NB4 (cell line): ENCODE data around the gene CD1D.

ENCODE experiments used
- DNase-seq: peaks from one replicate; pipeline ENCODE4 v3.0.0; 2010; ENCODE audit warnings: low read depth
- H3K4me3 ChIP-seq: one replicate; pipeline ENCODE4 v1.5.1; 2011; ENCODE audit warnings: mild to moderate bottlenecking, low read depth, low read length, moderate library complexity
- CTCF ChIP-seq: IDR thresholded peaks from one replicate; pipeline ENCODE4 v1.5.1; 2012; ENCODE audit warnings: low read depth, low read length
- MYC ChIP-seq: IDR thresholded peaks from 2 replicates; pipeline ENCODE4 v1.6.1; 2011; ENCODE audit warnings: low read depth, low read length
- POLR2A ChIP-seq: IDR thresholded peaks from 2 replicates; pipeline ENCODE4 v1.6.1; 2011; ENCODE audit warnings: mild to moderate bottlenecking; ENCODE audit not compliant: insufficient read length; ENCODE audit errors: extremely low read depth
- TF ChIP-seq, protein P1 (sequence below): IDR thresholded peaks from 2 replicates; pipeline ENCODE4 v1.6.1; 2011; ENCODE audit warnings: low read depth, low read length

CD1D gene

GRCh38 chr1:158179301-158180041, 1.2 kb upstream of the CD1D start:
- no peak overlapping the region for H3K4me3 ChIP-seq
- peak; percentile 40 for DNase-seq
- TF ChIP-seq MYC (no peak), CTCF (no peak), POLR2A (no peak)
- TF ChIP-seq, protein P1, sequence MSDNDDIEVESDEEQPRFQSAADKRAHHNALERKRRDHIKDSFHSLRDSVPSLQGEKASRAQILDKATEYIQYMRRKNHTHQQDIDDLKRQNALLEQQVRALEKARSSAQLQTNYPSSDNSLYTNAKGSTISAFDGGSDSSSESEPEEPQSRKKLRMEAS = no peak

GRCh38 chr1:158181577-158181922, 855 bp downstream of the CD1D start:
- DNase-seq = no peak
- H3K4me3 ChIP-seq = peak overlapping the region; percentile 57
- TF ChIP-seq MYC = no peak
- TF ChIP-seq, protein P1 = no peak
- no peak for TF ChIP-seq POLR2A
- TF ChIP-seq CTCF = no peak

DNA sequence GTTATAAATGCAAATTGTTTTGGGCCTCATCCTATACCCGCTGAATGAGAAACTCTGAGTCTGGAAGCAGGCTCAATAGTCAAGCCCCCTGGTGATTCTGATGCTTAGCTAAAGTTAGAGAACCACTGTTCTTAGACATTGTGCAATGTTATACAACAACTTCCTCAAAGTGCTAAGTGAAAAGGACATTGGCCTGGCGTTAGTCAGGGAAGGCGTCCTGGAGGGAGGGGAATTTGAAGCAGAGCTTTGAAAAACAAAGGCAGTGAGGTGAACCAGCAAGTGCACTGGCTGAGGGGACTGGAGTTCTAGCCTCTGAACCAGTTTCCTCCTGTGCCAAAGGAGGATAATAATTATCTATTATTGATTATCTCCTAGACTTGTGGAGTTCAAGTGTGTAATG, 5.1 kb downstream of the CD1D start:
- no peak overlapping the region for H3K4me3 ChIP-seq
- TF ChIP-seq CTCF (no peak), POLR2A (no peak), MYC (no peak)
- TF ChIP-seq, protein P1 = no peak
- DNase-seq = peak; percentile 84

- no peak for DNase-seq
- TF ChIP-seq POLR2A (no peak), MYC (no peak), CTCF (no peak)
- TF ChIP-seq, protein P1 = no peak
- H3K4me3 ChIP-seq = no peak overlapping the region
These were observed 5.5 kb downstream of the CD1D start for GRCh38 chr1:158186180-158186579.

DNA sequence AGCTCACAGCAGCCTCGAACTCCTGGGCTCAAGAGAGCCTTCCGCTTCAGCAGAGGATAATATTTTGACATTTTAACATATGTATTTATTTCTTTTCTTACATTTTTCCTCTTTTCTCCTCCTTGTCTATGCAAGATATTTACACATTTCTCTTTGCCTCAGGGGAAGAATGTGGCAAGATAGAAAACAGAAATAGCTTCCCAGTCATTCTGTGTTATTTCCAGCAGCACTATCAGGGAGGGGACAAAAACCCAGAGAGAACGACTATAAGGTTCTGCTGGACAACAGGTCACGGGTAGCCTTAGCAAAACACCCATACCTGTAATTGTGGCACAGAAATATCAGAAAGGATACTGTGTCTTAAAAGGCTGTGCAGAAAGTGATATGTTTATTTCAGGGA, 7.9 kb downstream of the CD1D start:
- H3K4me3 ChIP-seq = no peak overlapping the region
- DNase-seq = no peak
- no peak for TF ChIP-seq POLR2A
- TF ChIP-seq CTCF = no peak
- TF ChIP-seq MYC = no peak
- TF ChIP-seq, protein P1 = no peak

DNA sequence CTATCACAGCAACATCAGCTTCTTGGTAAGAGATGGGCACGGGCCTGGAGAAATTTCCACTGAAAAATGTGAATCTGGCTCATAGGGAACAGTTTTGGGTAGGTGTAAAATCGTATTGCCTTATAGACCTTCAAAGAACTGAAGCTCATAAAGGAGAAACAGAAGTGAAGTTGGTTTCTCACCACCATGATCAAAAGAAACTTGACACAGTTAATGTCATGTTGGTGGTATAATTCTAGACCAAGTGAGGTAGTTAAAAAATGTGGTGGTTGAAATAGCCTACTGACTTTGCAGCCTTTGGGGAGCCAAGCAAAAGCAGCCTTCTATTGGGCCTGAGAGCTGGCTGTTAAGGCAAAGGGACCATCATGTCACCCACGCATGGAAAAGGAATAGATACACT, 8.9 kb downstream of the CD1D start:
- DNase-seq = no peak
- TF ChIP-seq, protein P1 = no peak
- TF ChIP-seq MYC = no peak
- no peak overlapping the region for H3K4me3 ChIP-seq
